CMK (cell line): ENCODE data around the gene COL24A1.
A peak's percentile ranks its signal among the peaks of the same experiment; 100 is the strongest.
"Not testable (repeated sequence)": the region's sequence is repeated elsewhere in the genome, so short reads cannot be mapped to it uniquely, and the experiment has no call there.

ENCODE experiments used
- DNase-seq: peaks from one replicate; pipeline ENCODE4 v3.0.0-alpha.2; 2010; ENCODE audit warnings: low read depth

COL24A1 gene

GRCh38 chr1:86152887-86153286 lies 3.7 kb downstream of the COL24A1 start:
- no peak for DNase-seq

DNA sequence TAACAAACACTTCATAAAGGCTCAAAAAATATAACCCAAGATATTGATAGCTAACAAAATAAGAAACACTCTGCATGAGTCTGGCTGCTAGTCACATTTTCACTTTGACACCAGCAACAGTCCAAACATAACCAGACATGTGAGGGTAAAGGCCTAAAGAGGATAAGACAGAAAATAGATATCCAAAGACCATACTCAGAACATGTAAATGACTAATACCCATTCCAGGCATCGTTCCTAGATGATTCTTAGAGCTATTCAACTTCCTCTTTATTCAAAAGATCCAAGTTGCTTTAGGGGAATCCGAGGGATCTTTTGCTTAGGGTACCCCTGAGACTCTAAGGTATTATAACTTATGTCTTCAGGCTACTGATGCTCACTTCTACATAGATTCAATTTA lies 5.1 kb downstream of the COL24A1 start:
- DNase-seq: no peak

GRCh38 chr1:86150553-86151055 lies 6.0 kb downstream of the COL24A1 start:
- no peak for DNase-seq

- no peak for DNase-seq
These were observed 7.0 kb downstream of the COL24A1 start for GRCh38 chr1:86149591-86149990.

GRCh38 chr1:86147755-86148154 lies 8.8 kb downstream of the COL24A1 start:
- DNase-seq: no peak

DNA sequence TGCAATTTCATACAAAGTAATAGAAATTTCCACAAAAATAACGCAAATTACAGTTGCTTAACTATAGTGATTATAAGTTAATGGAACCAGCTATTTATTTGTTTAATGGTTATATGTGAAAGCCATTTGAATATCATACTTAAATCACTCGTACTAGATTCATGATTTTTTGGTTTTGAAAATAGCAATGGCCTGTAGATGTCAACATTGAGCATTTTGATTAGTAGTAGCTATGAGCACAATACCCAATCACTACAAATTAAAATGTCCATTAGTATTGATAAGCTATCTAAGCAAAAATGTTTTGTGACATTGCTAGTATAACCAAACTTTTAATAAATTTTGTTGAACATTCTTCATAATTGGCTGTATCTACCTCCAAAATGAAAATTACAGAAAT lies 10.0 kb downstream of the COL24A1 start:
- DNase-seq: no peak

DNA sequence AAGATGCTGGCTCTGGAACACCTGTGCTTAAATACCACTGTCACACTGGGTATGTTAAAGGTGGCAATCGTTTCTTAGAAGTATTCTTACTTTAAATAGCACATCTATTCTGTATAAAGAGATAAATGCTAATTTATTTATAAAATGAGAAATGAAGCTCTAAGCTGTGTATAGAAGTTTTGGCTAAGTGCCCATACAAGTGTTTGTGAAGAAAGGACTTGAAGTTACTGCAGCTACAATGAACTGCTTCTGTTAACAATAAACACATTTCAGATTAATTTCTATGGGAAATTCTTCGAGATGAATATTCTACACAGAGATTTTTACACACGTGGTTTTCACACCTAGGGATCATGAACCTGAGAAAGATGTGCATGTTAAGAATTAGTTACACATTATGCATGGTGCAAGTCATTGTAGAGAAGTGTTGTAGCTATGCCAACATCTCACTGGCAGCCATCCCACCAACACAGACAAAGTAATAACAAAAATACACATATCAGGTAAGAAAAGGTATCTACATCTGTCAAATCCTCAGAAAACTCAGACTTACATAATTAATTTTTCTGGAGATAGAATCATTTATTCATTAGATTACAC lies 16.2 kb downstream of the COL24A1 start:
- DNase-seq: no peak

DNA sequence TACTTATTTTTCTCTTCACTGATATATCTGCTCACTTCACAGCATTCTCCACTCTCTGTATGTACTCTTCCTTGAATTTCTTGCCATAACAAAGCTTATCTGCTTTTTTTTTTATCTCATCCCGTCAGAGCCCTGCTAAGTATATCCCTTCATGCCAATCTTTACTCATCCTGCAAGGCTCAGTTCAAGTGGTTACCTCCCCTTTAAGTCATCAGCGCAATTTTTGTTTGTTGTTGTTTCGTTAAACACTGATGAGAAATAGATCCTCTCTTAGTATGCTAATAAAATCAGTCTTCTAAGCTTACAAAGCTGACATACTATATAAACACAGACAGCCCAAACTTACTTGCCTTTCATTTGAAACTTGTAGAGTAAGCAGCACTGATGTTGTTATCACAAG lies 17.8 kb downstream of the COL24A1 start:
- peak; percentile 9 for DNase-seq

DNA sequence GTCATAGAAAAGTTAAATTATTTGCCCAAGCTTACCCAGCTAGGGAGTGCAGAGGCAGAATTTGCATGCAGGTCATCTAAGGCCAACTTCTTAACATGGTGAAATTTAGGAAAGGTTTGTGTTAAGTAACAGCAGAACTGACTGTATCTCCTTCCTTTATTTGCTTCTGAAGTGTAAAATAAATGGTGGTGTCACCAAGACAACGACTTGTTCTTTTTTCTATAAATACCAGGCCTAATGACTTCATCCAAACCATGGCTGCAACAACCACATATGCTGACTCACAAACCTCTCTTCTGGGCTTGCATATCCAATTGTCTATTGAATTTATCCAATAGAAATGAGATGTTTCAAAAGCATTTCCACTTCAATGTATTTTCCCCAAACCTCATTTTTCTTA lies 19.1 kb downstream of the COL24A1 start:
- DNase-seq: peak; percentile 4

DNA sequence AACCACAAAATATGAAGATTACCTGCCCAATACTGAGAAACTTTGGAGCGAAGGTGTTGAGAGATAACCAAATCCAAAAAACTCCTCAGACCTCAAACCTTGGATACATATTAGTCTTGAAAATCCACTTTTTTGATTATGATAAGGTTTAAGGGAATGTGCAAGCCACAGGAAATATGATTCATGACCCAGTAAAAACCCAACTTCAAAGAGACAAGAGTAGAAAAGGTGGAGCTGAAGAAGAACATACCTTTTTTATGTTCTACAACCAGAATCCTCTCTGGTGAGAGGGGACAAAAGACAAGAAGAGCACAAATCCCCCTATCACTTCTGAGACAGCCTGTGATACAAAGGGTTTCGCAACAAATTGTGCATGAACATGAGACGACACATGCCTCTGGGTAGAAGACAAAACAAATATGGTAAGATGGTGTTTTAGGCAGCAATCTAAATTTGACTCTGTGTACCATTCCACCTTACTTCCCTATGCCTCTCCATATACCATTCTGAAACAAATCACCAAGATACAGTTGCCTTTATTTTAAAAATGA lies 37.3 kb downstream of the COL24A1 start:
- no peak for DNase-seq

DNA sequence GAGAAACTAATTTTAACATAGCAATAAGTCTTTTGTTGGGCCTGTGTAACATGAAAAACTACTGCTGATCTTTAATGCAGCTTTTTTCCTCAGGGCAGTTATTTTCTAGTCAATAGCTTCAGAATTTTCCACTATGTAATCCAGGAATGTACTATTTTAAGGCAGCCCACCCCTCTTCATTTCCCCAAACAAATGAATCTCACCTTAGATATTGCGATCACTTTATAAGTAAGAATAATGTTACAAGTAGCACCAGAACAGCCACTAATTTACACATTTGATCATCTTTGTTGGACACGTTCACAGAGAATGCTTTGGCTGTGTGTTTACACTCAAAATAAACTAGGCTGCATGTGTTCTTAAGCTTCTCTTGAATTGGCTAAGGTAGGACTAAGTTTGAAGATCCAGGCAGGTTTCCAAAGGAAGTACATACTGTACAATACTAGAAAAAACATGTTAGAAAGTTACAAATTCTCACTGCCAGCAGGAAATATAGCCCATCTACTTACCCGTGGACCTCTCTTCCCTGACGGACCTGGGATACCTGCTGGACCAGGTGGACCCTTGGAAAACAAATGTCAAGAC lies 41.7 kb downstream of the COL24A1 start:
- DNase-seq: no peak

GRCh38 chr1:86114236-86114635 lies 42.3 kb downstream of the COL24A1 start:
- no peak for DNase-seq

DNA sequence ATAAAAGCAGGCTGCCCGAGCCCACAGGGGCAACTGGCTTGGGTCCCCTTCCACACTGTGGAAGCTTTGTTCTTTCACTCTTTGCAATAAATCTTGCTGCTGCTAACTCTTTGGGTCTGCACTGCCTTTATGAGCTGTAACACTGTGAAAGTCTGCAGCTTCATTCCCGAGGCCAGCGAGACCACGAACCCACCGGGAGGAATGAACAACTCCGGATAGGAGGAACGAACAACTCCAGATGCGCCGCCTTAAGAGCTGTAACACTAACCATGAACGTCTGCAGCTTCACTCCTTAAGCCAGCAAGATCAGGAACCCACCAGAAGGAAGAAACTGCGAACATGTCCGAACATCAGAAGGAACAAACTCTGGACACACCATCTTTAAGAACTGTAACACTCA lies 45.0 kb downstream of the COL24A1 start:
- DNase-seq: not testable (repeated sequence)

DNA sequence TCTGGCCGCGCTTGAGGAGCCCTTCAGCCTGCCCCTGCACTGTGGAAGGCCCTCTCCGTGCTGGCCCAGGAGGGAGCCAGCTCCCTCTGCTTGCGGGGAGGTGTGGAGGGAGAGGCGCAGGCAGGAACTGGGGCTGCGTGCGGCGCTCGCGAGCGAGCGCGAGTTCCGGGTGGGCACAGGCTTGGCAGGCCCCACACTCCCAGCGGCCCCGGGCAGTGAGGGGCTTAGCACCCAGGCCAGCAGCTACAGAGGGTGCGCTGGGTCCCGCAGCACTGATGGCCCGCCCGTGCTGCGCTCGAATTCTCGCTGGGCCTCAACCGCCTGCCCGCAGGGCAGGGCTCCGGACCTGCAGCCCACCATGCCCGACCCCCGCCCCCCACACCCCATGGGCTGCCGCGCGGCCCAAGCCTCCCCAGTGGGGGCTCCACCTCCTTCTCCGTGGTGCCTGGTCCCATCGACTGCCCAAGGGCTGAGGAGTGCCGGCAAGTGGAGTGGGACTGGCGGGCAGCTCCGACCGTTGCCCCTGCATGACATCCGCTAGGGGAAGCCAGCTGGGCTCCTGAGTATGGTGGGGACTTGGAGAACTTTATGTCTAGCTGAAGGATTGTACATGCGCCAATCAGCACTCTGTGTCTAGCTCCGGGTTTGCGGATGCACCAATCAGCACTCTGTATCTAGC lies 46.0 kb downstream of the COL24A1 start:
- no peak for DNase-seq

DNA sequence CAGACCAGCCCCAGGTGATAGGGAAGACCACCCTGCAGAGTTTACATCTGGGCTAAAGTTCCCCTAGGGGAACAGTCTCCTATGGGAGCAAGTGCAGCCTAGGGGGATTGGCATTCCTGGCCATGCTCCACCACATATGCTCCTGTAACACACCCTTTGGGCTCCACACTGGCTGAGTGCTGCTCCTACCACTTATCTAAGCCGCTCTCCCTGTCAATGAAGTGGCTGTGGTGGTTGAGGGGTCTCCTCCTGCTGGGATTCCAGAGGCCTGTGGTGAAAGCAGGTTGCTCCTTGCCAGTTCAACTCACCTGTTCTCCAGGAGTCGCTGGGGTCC lies 51.1 kb downstream of the COL24A1 start:
- no peak for DNase-seq

DNA sequence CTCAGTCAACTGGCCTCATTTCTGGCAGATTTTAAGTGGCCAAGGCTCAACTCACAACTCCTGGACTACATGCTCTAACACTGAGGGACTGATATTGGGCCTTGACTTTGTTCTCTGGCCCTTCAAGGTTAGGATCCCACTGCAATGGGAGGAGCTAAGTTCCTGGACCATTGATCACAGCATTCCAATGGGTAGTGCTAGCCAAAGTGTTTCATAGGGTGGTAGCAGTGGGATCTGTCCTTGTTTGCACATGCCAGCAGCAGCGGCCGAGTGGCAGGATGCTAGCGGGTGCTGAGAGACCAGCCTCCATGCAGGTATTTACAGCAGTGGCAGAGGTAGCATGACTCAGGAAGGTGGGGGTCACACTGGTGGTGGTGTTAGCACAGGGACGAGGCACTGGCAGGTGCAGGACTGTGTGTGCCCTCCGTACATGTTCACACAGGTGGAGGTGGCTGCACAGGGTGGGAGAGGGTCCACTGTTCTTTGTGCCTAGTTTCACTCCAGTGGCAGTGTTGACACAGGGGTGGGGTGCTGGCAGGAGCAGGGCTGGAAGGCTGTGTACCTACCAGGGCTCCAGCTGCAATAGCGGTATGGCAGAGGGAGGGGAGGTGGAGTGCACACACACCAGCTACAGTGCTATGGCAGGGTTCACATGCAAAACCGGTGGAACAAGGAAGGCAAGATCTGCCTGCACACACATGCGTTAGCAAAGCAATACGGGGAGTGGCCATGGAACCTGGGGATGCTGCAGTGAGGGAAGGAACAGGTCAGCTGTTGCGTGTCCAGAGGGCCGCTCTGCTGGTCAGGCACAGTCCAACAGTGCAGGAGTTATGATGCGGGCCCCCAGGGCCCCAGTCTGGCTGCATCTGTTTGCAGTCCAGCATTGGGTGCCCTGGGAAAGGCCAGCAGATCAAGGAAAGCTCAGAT lies 51.7 kb downstream of the COL24A1 start:
- no peak for DNase-seq

- DNase-seq: no peak
These were observed 55.0 kb downstream of the COL24A1 start for GRCh38 chr1:86101616-86102015.

DNA sequence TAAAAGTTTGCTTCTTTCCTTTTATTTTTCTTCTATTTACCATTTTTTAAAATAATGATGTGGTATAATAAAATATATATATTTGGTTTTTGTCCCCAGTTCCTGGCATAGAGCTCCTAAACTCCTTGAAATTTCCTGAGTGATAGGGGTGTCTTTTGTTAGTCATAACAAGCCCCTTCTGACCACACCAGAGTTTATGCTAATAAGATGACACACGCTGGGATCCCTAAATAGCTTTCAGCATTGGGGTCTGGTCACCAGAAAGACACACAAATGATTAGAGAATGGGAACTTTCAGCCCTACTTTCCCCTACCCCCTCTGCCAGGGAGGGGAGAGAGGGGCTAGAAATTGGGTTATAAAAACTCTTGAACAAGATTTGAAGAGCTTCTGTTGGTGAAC lies 56.2 kb downstream of the COL24A1 start:
- no peak for DNase-seq

DNA sequence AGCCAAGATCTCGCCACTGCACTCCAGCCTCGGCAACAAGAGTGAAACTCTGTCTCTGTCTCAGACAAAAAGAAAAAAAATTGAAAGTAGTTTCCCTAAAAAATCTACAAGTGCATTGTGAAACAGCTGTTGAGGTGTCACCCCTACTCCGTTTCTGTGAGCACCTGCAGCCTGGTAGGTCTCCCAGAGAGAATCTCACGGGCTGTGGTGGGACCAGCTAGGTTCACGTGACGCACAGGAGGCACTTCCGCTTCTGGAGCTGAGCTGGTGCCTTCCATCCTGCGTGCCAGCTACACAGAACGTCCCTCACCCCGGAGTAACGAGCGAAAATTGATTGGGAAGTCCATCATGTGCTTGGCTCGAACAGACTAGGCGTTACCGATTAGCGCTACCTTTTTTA lies 66.8 kb downstream of the COL24A1 start:
- no peak for DNase-seq

GRCh38 chr1:86085741-86086409 lies 70.7 kb downstream of the COL24A1 start:
- DNase-seq: no peak

- no peak for DNase-seq
These were observed 71.6 kb downstream of the COL24A1 start for GRCh38 chr1:86084998-86085397.

DNA sequence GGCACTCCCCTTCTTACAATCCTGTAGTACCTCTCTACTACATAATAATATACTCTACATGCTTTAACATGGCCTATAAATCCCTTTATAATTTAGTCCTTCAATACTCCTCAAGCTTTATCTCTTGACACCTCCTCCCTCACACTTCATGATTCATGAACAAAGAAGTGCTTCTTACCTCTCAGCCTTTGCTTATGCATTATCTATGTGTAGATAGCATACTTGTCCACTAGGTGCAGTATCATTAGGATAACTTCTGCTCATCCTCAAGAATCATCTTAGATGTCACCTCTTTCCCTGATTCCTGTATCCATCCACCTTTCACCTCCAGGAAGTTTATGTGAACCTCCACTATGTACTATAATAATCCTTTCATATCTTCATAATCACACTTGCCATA lies 74.4 kb downstream of the COL24A1 start:
- no peak for DNase-seq
